SU-DHL-6 (cell line): Measurements from ENCODE around the gene CTU1.

Experiments used
- H2AFZ ChIP-seq: fragments of 200-600 bp; sonication (generic); 2 replicates; pipeline ENCODE4 v1.6.1; 2014; ENCODE audit warnings: low read depth, mild to moderate bottlenecking, moderate library complexity, mixed read lengths, antibody characterized with exemption, low read length; ENCODE audit not compliant: severe bottlenecking
- H3F3A ChIP-seq: fragments of 200-600 bp; shearing (Covaris generic); 2 replicates; pipeline ENCODE4 v1.6.0; 2016; ENCODE audit warnings: antibody characterized with exemption, mild to moderate bottlenecking; ENCODE audit not compliant: insufficient read depth
- H3K27ac ChIP-seq: fragments of 200-600 bp; sonication (generic); 2 replicates; pipeline ENCODE4 v1.5.1; 2016; ENCODE audit warnings: low read depth, mild to moderate bottlenecking, low read length, moderate library complexity, mixed read lengths
- H3K27me3 ChIP-seq: fragments of 200-600 bp; sonication (generic), shearing (Covaris generic); 2 replicates; pipeline ENCODE4 v1.6.0; 2014; ENCODE audit warnings: mild to moderate bottlenecking, low read length
- H3K36me3 ChIP-seq: fragments of 200-600 bp; sonication (generic); 2 replicates; pipeline ENCODE4 v1.6.1; 2014; ENCODE audit warnings: mild to moderate bottlenecking, low read length, mixed read lengths
- H3K4me2 ChIP-seq: fragments of 300-600, 200-600 bp; shearing (Covaris generic), sonication (generic); 2 replicates; pipeline ENCODE4 v1.6.0; 2014; ENCODE audit warnings: low read length, low read depth, mild to moderate bottlenecking; ENCODE audit not compliant: poor library complexity, severe bottlenecking
- H3K4me3 ChIP-seq: fragments of 200-600 bp; sonication (generic); 2 replicates; pipeline ENCODE4 v1.5.1; 2014; ENCODE audit warnings: antibody characterized with exemption, low read length, mild to moderate bottlenecking, mixed read lengths; ENCODE audit not compliant: insufficient read depth, poor library complexity, severe bottlenecking
- H3K79me2 ChIP-seq: fragments of 200-600 bp; sonication (generic); 2 replicates; pipeline ENCODE4 v1.6.1; 2014; ENCODE audit warnings: mild to moderate bottlenecking, low read length, moderate library complexity; ENCODE audit not compliant: insufficient read depth
- H3K9ac ChIP-seq: fragments of 200-600 bp; sonication (generic); 2 replicates; pipeline ENCODE4 v1.7.0; 2014; ENCODE audit warnings: mild to moderate bottlenecking, low read length
- H3K9me2 ChIP-seq: fragments of 200-600 bp; sonication (generic); replicated peaks from 2 replicates; pipeline ENCODE4 v1.6.1; 2014; ENCODE audit warnings: low read length; ENCODE audit not compliant: insufficient read depth
- H3K9me3 ChIP-seq: fragments of 200-600 bp; sonication (generic); 2 replicates; pipeline ENCODE4 v1.6.1; 2014; ENCODE audit warnings: low read length, mixed read lengths; ENCODE audit not compliant: insufficient read depth
- H4K20me1 ChIP-seq: fragments of 200-600 bp; sonication (generic); 2 replicates; pipeline ENCODE4 v1.6.1; 2014; ENCODE audit warnings: low read depth, mild to moderate bottlenecking, antibody characterized with exemption, low read length, moderate library complexity, mixed read lengths
- CTCF ChIP-seq: fragments of 200-600 bp; sonication (generic); IDR thresholded peaks from one replicate; pipeline ENCODE4 v1.5.1; 2017; ENCODE audit warnings: antibody characterized with exemption, mild to moderate bottlenecking, low read length, moderate library complexity; ENCODE audit not compliant: insufficient read depth, poor library complexity, severe bottlenecking
- EZH2phosphoT487 ChIP-seq: fragments of 200-600 bp; sonication (generic), shearing (Covaris generic); conservative IDR thresholded peaks from 2 replicates; pipeline ENCODE4 v1.6.1; 2018; ENCODE audit warnings: mild to moderate bottlenecking, antibody characterized with exemption, low read length, moderate library complexity, mixed read lengths

The CTU1 gene

GRCh38 chr19:51127755-51128154, 19.5 kb upstream of the CTU1 start:
- Histone ChIP-seq H4K20me1 (no peaks in the 10 kb centered on the region), H3K79me2 (no peaks in the 10 kb centered on the region), H3K9ac (no peak overlapping the region), H3K4me3 (no peak overlapping the region), H3K36me3 (no peaks in the 10 kb centered on the region), H3K27ac (no peak overlapping the region), H3K27me3 (no peaks in the 10 kb centered on the region), H3K9me2 (no peaks in the 10 kb centered on the region), H3K4me2 (no peak overlapping the region), H3K9me3 (no peaks in the 10 kb centered on the region), H3F3A (no peaks in the 10 kb centered on the region), H2AFZ (no peak overlapping the region)
- no peak for TF ChIP-seq CTCF
- no peak for TF ChIP-seq EZH2phosphoT487

- Histone ChIP-seq H3K4me2 (no peak overlapping the region), H3K9me3 (no peaks in the 10 kb centered on the region), H3K9me2 (no peaks in the 10 kb centered on the region), H3K9ac (no peak overlapping the region), H3F3A (no peaks in the 10 kb centered on the region), H3K4me3 (no peak overlapping the region), H4K20me1 (no peaks in the 10 kb centered on the region), H3K27ac (no peak overlapping the region), H3K79me2 (no peaks in the 10 kb centered on the region), H3K36me3 (no peaks in the 10 kb centered on the region), H2AFZ (no peak overlapping the region), H3K27me3 (no peaks in the 10 kb centered on the region)
- TF ChIP-seq EZH2phosphoT487, result no peak
- TF ChIP-seq CTCF, result no peak
These were observed 18.8 kb upstream of the CTU1 start for GRCh38 chr19:51127032-51127431.

GRCh38 chr19:51125421-51126075, 17.3 kb upstream of the CTU1 start:
- Histone ChIP-seq H3K27me3 (no peaks in the 10 kb centered on the region), H3K9ac (no peak overlapping the region), H3K9me3 (no peaks in the 10 kb centered on the region), H3K36me3 (no peaks in the 10 kb centered on the region), H3K9me2 (no peaks in the 10 kb centered on the region), H4K20me1 (no peaks in the 10 kb centered on the region), H2AFZ (no peak overlapping the region), H3K4me2 (no peak overlapping the region), H3K4me3 (no peak overlapping the region), H3K27ac (no peak overlapping the region), H3K79me2 (no peaks in the 10 kb centered on the region), H3F3A (no peaks in the 10 kb centered on the region)
- no peak for TF ChIP-seq EZH2phosphoT487
- no peak for TF ChIP-seq CTCF
